GM04504 (cell line): Measurements from ENCODE around the gene XYLT2.
A peak's percentile ranks its signal among the peaks of the same experiment; 100 is the strongest.
"Not testable (repeated sequence)": the region's sequence is repeated elsewhere in the genome, so short reads cannot be mapped to it uniquely, and the experiment has no call there.

Source experiments
- DNase-seq: peaks from one replicate; pipeline ENCODE4 v3.0.0-alpha.2; 2012; ENCODE audit warnings: low read depth

The XYLT2 gene

GRCh38 chr17:50389534-50389933 is 43.6 kb downstream of the XYLT2 start:
- DNase-seq: no peak

GRCh38 chr17:50392621-50393020 is 46.7 kb downstream of the XYLT2 start:
- no peak for DNase-seq

- DNase-seq: no peak
Measured at GRCh38 chr17:50393700-50394099, 47.8 kb downstream of the XYLT2 start.

GRCh38 chr17:50394711-50395110 is 48.8 kb downstream of the XYLT2 start:
- DNase-seq: no peak

DNA sequence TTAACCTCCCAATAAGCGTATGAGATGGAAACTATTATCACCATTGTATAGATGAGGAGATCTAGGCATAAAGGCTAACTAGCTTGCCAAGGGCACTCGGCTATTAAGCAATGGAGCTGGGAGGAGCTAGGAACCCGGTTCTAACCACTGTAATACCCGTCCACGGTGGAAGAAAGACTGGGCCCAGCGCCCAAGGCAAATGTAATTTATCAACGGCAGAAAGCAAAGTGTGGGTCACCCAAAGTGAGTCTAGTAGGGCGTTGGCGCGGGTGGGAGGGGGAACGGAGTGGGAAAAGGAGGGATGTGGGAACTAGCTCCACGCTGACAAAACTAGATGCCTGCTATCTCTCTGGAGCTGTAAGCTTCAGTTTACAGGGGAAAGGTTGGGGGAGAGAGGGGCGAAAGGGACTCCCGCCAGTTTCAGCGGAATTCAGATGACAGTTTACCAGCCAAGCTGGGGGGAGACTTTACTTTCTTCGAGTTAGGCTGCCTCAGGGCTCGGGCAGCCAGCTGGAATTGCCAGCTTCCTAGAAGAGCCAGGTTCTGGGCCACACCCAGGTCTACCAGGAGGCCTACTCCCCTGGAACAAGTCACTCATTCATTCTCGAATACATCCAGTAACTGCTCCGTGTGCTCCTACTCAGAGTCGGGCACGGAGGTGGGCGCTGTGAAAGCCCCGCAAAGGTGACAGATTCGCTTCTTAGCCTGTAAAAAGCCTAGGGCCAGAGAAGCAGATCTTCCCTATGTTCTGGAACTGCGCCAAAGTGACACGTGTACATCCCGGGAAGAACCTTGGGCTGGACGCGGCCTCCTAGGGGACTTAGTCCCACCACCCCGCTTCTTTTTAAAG is 50.6 kb downstream of the XYLT2 start:
- peak; percentile 38 for DNase-seq

DNA sequence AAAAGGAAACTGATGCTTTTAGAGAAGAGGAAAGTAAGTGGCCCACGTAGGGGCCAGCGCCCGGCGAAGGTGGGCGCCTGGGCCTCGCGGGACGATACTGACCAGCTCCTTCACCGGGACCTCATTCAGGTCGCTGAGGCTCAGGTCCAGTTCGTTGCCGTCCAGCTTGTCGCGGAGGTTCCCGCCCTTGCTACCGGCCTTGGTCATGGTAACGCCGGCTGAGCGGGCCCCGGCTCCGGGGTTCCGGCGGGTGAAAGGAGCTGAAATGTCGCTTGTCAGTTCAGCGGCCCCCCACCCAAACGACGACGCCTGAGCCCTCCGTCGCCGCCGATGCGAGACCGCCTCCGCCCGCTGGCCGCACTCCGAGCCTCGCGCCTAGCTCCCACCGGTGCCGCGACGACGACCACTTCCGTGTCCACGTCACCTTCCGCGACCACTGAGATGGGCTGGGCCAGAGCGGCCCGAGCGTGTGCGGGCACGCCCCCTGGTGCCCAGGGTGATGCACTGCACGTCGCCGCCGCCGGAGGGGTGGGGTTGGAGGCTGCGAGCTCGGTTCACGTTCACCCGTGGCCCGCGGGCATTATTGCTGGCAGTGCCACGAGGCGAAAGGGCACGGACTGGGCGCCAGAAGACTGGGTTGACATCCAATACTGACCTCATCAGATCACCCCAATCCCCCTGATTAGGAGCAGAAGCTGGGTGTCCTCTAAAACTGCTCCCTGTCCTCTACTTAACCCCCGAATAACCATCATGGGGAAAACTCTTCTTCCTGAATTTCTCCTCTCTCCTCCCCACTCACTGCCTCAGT is 51.4 kb downstream of the XYLT2 start, which contains the start of gene LRRC59:
Gene LRRC59, minus strand, starts transcription at position 413 of the 808 bp plus-strand sequence. Its CDS starts 206 bp downstream, at position 207.
- peak; percentile 68 for DNase-seq

DNA sequence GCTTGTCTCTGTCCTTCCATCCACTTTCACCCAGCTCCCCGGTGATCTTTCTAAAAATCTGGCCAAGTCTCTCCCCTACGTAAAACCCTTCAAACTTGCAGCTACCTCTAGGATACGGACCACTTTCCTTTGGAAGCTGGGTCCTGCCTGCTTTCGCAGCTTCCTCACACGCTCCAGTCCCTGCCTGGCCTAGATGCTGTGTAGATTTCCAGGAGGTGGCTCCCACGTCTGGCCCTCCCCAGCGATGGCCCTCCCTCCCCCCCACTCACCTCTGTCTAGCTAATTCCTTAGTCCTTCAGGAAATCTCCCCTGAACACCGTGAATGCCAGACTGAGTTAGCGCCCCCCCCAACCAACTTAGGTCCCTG is 52.0 kb downstream of the XYLT2 start:
- DNase-seq: no peak

GRCh38 chr17:50398672-50399071 is 52.7 kb downstream of the XYLT2 start:
- not testable (repeated sequence) for DNase-seq

- not testable (repeated sequence) for DNase-seq
Measured at GRCh38 chr17:50399591-50399990, 53.7 kb downstream of the XYLT2 start.

- DNase-seq: not testable (repeated sequence)
Measured at GRCh38 chr17:50405351-50405750, 59.4 kb downstream of the XYLT2 start.

- DNase-seq: no peak
Measured at GRCh38 chr17:50406578-50406977, 60.7 kb downstream of the XYLT2 start.

GRCh38 chr17:50407921-50408320 is 62.0 kb downstream of the XYLT2 start:
- no peak for DNase-seq
